ENCODE results near the gene LYPD1.
A peak's percentile ranks its signal among the peaks of the same experiment; 100 is the strongest.

The LYPD1 gene

DNA sequence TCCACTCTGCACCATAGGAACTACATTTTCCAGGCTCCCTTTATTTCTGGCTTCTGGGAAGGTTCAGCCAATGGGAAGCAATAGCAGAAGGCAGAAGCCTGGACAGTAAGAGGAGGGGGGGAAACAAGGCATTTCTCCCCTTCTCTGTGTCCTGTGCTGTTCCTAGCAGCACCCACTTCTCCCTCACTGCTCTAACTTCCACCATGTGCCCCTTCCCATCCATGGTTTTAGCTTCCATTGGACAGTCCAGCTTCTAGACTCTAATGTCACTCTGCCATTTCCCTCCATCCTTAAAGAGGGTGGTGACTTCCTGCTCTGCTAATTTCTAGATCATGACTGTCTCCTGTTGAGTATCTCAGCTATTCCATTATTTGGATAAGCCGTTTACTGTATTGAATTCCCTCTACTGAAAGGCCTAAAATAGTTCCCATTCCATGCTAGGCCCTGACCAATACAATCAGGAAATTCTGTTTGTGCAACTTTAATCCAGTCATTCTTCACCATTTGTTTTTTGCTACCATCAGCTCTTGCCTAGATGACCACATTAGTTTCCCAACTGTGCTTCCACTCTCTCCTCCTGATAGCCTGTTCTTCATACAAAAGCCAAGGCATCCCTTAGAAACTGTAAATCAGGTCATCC, 20.8 kb upstream of the LYPD1 start:
- H3K4me1 ChIP-seq (ENCODE audit: control insufficient read depth, insufficient read depth, low read length), result no peaks in the 10 kb centered on the region
- H3K9ac ChIP-seq (ENCODE audit: low read depth, low read length), result no peak overlapping the region
- H3K36me3 ChIP-seq (ENCODE audit: control insufficient read depth, insufficient read depth, low read length), result no peaks in the 10 kb centered on the region

DNA sequence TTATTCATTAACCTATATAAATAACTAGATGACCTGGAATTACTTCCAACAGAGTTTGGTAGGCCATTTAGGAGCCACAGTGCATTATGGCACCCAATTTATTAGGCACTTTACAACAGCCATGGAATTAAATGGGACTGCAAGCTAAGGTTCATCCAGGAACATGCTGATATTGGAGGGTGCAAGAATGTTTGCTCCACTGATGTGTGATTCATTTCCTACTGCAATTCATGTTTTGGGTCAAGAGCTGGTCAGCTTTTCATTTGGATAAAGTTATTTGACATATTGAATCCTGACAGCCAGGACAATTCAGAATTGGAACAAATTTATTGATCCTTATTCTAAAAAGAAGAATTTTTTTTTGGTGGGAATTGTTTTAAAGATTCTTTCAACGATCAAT, 11.8 kb upstream of the LYPD1 start:
- no peaks in the 10 kb centered on the region for H3K27me3 ChIP-seq (ENCODE audit: control insufficient read depth, insufficient read depth, low read length)
- no peak overlapping the region for H3K9ac ChIP-seq (ENCODE audit: low read depth, low read length)
- no peak overlapping the region for H3K27ac ChIP-seq (ENCODE audit: low read depth, low read length)
- H3K4me1 ChIP-seq (ENCODE audit: control insufficient read depth, insufficient read depth, low read length), result no peaks in the 10 kb centered on the region
- no peaks in the 10 kb centered on the region for H3K9me3 ChIP-seq (ENCODE audit: control insufficient read depth, insufficient read depth, low read length)
- H3K36me3 ChIP-seq (ENCODE audit: control insufficient read depth, insufficient read depth, low read length), result no peaks in the 10 kb centered on the region
- no peak overlapping the region for H3K4me3 ChIP-seq (ENCODE audit: low read depth, low read length)

More for the DNA sequence above, 20.8 kb upstream of the LYPD1 start:
- H3K27me3 ChIP-seq (ENCODE audit: control insufficient read depth, insufficient read depth, low read length), result no peaks in the 10 kb centered on the region
- no peaks in the 10 kb centered on the region for H3K9me3 ChIP-seq (ENCODE audit: control insufficient read depth, insufficient read depth, low read length)
- H3K27ac ChIP-seq (ENCODE audit: low read depth, low read length), result no peak overlapping the region
- H3K4me3 ChIP-seq (ENCODE audit: low read depth, low read length), result no peak overlapping the region

GRCh38 chr2:132680544-132680943, 10.5 kb upstream of the LYPD1 start:
- no peak overlapping the region for H3K4me3 ChIP-seq (ENCODE audit: low read depth, low read length)
- no peak overlapping the region for H3K9ac ChIP-seq (ENCODE audit: low read depth, low read length)
- no peaks in the 10 kb centered on the region for H3K36me3 ChIP-seq (ENCODE audit: control insufficient read depth, insufficient read depth, low read length)
- H3K9me3 ChIP-seq (ENCODE audit: control insufficient read depth, insufficient read depth, low read length), result no peaks in the 10 kb centered on the region
- no peaks in the 10 kb centered on the region for H3K4me1 ChIP-seq (ENCODE audit: control insufficient read depth, insufficient read depth, low read length)
- no peaks in the 10 kb centered on the region for H3K27me3 ChIP-seq (ENCODE audit: control insufficient read depth, insufficient read depth, low read length)
- H3K27ac ChIP-seq (ENCODE audit: low read depth, low read length), result no peak overlapping the region

DNA sequence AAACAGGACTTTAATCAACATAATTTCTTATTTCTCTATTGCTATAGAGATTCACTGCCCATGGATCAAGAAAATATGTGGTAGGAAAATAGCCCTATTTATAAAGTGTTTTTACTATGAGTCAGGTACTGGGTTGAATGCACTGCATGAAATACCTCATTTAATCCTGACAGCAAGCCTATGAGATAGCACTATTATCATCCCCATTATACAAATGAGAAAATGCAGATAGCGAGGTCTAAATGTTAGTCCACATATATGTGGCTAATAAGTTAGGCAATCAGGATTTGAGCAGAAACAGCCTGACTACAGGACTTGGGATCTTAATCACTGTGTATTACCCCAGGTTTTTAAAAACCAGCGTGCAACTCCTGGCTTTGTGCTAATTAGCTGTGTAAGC, 8.5 kb upstream of the LYPD1 start:
- Histone ChIP-seq H3K36me3 (ENCODE audit: control insufficient read depth, insufficient read depth, low read length) (no peaks in the 10 kb centered on the region), H3K9me3 (ENCODE audit: control insufficient read depth, insufficient read depth, low read length) (no peaks in the 10 kb centered on the region), H3K27ac (ENCODE audit: low read depth, low read length) (no peak overlapping the region), H3K9ac (ENCODE audit: low read depth, low read length) (no peak overlapping the region), H3K4me1 (ENCODE audit: control insufficient read depth, insufficient read depth, low read length) (no peaks in the 10 kb centered on the region), H3K4me3 (ENCODE audit: low read depth, low read length) (no peak overlapping the region), H3K27me3 (ENCODE audit: control insufficient read depth, insufficient read depth, low read length) (peaks cover under 1% of the 10 kb centered on the region; the same call in 1 of the 2 replicates)

GRCh38 chr2:132677661-132678060, 7.7 kb upstream of the LYPD1 start:
- Histone ChIP-seq H3K4me1 (ENCODE audit: control insufficient read depth, insufficient read depth, low read length) (0 out of 2 replicates have a peak, but pooled peaks cover 5% of the 10 kb centered on the region), H3K9me3 (ENCODE audit: control insufficient read depth, insufficient read depth, low read length) (no peaks in the 10 kb centered on the region), H3K27ac (ENCODE audit: low read depth, low read length) (no peak overlapping the region), H3K27me3 (ENCODE audit: control insufficient read depth, insufficient read depth, low read length) (peaks cover 8% of the 10 kb centered on the region), H3K36me3 (ENCODE audit: control insufficient read depth, insufficient read depth, low read length) (no peaks in the 10 kb centered on the region), H3K4me3 (ENCODE audit: low read depth, low read length) (no peak overlapping the region), H3K9ac (ENCODE audit: low read depth, low read length) (no peak overlapping the region)

GRCh38 chr2:132676999-132677398, 7.0 kb upstream of the LYPD1 start:
- no peak overlapping the region for H3K27ac ChIP-seq (ENCODE audit: low read depth, low read length)
- H3K4me1 ChIP-seq (ENCODE audit: control insufficient read depth, insufficient read depth, low read length), result peaks cover 12% of the 10 kb centered on the region; the same call in 1 of the 2 replicates
- no peak overlapping the region for H3K4me3 ChIP-seq (ENCODE audit: low read depth, low read length)
- peaks cover 15% of the 10 kb centered on the region for H3K27me3 ChIP-seq (ENCODE audit: control insufficient read depth, insufficient read depth, low read length)
- H3K36me3 ChIP-seq (ENCODE audit: control insufficient read depth, insufficient read depth, low read length), result no peaks in the 10 kb centered on the region
- H3K9me3 ChIP-seq (ENCODE audit: control insufficient read depth, insufficient read depth, low read length), result no peaks in the 10 kb centered on the region
- no peak overlapping the region for H3K9ac ChIP-seq (ENCODE audit: low read depth, low read length)

DNA sequence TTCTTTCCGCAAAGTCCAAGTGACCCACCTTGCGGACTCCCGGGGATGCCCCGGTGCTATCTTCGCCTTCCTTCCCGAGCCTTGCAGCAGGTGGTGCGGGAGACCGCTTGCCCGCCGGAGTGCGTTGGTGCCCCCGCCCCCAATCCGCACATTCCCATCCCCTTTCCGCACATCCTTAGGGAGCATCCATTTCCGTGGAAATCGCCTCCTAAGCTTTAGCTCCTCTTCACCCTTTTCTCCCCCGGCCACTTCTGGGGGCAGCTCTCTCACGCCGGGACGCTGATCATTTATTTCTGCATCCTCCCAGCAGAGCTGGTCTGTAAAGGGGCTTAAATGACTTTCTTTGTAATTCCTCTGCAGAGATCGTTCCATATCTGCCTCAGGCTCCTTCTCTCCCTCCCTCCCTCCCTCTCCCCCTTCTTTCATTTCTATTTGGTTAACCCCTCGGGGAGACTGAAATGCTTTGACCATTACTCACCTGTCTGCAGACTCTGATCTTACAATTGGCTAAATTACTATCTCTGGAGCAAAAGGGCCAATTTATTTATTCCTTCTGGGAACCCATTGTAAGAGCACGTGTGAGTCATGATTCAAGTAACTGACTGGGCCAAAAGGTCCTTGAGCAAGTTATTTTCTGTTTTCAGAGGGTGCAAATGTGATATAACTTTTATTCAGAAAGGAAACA, 1.3 kb upstream of the LYPD1 start:
- Histone ChIP-seq H3K4me3 (ENCODE audit: low read depth, low read length) (peak overlapping the region; percentile 60), H3K4me1 (ENCODE audit: control insufficient read depth, insufficient read depth, low read length) (peaks cover 20% of the 10 kb centered on the region), H3K9ac (ENCODE audit: low read depth, low read length) (no peak overlapping the region), H3K36me3 (ENCODE audit: control insufficient read depth, insufficient read depth, low read length) (no peaks in the 10 kb centered on the region), H3K27ac (ENCODE audit: low read depth, low read length) (peak overlapping the region; percentile 42), H3K27me3 (ENCODE audit: control insufficient read depth, insufficient read depth, low read length) (peaks cover 65% of the 10 kb centered on the region), H3K9me3 (ENCODE audit: control insufficient read depth, insufficient read depth, low read length) (no peaks in the 10 kb centered on the region)

- H3K27ac ChIP-seq (ENCODE audit: low read depth, low read length), result peak overlapping the region; percentile 42
- H3K9me3 ChIP-seq (ENCODE audit: control insufficient read depth, insufficient read depth, low read length), result no peaks in the 10 kb centered on the region
- peak overlapping the region; percentile 60 for H3K4me3 ChIP-seq (ENCODE audit: low read depth, low read length)
- H3K9ac ChIP-seq (ENCODE audit: low read depth, low read length), result no peak overlapping the region
- peaks cover 20% of the 10 kb centered on the region for H3K4me1 ChIP-seq (ENCODE audit: control insufficient read depth, insufficient read depth, low read length)
- H3K27me3 ChIP-seq (ENCODE audit: control insufficient read depth, insufficient read depth, low read length), result peaks cover 68% of the 10 kb centered on the region
- H3K36me3 ChIP-seq (ENCODE audit: control insufficient read depth, insufficient read depth, low read length), result no peaks in the 10 kb centered on the region
Measured at GRCh38 chr2:132670496-132671150, 618 bp upstream of the LYPD1 start.

GRCh38 chr2:132668987-132669907, 758 bp downstream of the LYPD1 start:
- no peak overlapping the region for H3K9ac ChIP-seq (ENCODE audit: low read depth, low read length)
- peak overlapping the region; percentile 60 for H3K4me3 ChIP-seq (ENCODE audit: low read depth, low read length)

DNA sequence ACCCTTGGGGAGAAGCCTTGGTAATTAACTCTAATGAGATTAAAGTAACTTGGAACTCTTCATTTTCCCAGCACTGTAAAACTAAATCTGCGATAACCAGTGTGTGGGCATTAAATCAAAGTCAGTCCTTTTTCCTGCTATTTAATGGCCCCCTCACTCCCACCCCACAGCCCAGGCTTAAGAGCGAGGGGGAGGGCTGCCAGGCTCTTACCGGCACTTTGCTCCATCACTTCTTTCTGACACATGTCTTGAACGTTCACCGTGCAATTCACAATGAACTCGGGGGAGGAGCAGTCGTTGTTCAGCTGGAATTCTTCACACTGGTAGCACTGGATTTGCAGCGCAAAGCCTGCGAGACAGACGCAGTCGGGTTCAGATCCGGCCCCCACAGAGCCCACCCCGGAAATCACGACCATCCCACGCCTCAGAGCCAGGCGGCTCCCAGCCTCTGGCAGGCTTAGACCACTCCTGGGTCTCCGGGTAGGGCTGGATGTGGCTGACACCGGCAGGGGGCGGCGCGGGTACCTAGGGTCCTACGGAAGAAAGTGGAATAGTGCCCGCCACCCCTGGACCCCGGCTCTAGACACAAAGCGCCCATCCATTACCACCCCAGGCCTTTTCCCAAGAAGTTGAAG, 1.7 kb downstream of the LYPD1 start:
- H3K27me3 ChIP-seq (ENCODE audit: control insufficient read depth, insufficient read depth, low read length), result peaks cover 66% of the 10 kb centered on the region

More at GRCh38 chr2:132668987-132669907, 758 bp downstream of the LYPD1 start:
- H3K4me1 ChIP-seq (ENCODE audit: control insufficient read depth, insufficient read depth, low read length), result peaks cover 20% of the 10 kb centered on the region
- H3K36me3 ChIP-seq (ENCODE audit: control insufficient read depth, insufficient read depth, low read length), result no peaks in the 10 kb centered on the region
- no peaks in the 10 kb centered on the region for H3K9me3 ChIP-seq (ENCODE audit: control insufficient read depth, insufficient read depth, low read length)
- H3K27me3 ChIP-seq (ENCODE audit: control insufficient read depth, insufficient read depth, low read length), result peaks cover 68% of the 10 kb centered on the region
- H3K27ac ChIP-seq (ENCODE audit: low read depth, low read length), result no peak overlapping the region

More for the DNA sequence above, 1.7 kb downstream of the LYPD1 start:
- Histone ChIP-seq H3K9ac (ENCODE audit: low read depth, low read length) (no peak overlapping the region), H3K27ac (ENCODE audit: low read depth, low read length) (no peak overlapping the region), H3K9me3 (ENCODE audit: control insufficient read depth, insufficient read depth, low read length) (no peaks in the 10 kb centered on the region), H3K4me3 (ENCODE audit: low read depth, low read length) (peak overlapping the region; percentile 60), H3K36me3 (ENCODE audit: control insufficient read depth, insufficient read depth, low read length) (no peaks in the 10 kb centered on the region), H3K4me1 (ENCODE audit: control insufficient read depth, insufficient read depth, low read length) (peaks cover 20% of the 10 kb centered on the region)

Measured in HUES48 (cell line).